Measurements from ENCODE around the gene GFRA1. TPM values are rescaled to one million over a fixed set of nuclear protein-coding genes. Genes with fewer than 3 reads are reported as not detected.

Gene GFRA1
- total RNA-seq, 1 experiment from 2014 or later = not detected

DNA sequence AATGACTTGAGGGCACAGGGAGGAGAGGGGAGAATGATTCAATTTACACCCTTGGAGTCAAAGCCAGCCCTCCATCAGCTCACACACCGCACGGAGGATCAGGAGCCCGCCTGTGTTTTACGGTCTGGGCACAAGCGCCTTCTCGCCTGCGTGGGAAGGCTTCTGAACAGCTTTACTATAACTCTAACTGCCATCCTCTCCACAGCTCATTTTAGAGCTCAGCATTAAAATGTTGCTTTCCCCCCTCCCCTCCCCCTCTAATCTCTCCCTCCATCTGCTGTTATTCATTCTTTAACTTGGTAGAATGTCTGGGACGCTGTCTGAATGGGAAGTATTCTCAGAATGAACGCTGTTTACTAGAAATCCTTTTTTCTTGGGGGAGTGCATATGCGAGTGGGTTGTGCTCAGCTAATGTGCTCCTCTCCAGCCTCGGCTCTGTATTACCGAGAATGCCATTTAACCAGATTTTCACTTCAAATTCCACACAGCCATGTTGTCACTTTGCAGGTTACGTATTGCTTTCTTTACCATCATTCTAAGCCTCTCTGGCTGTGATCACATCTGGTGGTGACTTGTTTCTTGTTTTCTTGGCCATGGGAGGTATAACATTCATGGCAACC, 140.1 kb downstream of the GFRA1 start:
- BruUV-seq (replicated peaks) = no TSS peak
- POLR2A ChIA-PET (ENCODE audit: low non-redundant PET) = no interaction called here
- intact Hi-C loops (cut with micrococcal nuclease; ENCODE audit: unreplicated experiment) = no loop called here

DNA sequence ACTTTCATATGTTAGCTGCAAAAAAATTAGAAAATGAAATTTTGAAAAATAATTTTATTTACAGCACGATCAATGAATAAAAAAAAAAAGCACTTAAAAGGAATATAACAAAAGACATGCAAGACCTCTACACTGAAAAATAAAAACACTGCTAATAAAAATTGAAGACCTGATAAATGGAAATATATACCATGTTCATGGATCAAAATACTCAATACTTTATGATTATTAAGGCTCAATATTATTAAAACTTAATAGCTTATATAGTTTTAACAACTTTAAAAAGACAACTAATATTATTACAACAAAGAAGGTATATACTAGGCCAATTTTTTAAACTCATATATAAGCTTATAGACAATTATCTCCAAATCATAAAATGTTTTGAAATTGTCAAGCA, 143.0 kb downstream of the GFRA1 start:
- POLR2A ChIA-PET (ENCODE audit: low non-redundant PET) = no interaction called here
- CTCF ChIA-PET = no interaction called here

More for the DNA sequence above, 140.1 kb downstream of the GFRA1 start:
- Histone ChIP-seq H3K27ac (ENCODE audit: low read depth, low read length, poor library complexity, severe bottlenecking) (no peak overlapping the region), H3K36me3 (ENCODE audit: insufficient read depth, low read length, poor library complexity, severe bottlenecking) (no peaks in the 10 kb centered on the region), H3K9me3 (ENCODE audit: low read depth, low read length, poor library complexity, severe bottlenecking) (peaks cover 5% of the 10 kb centered on the region), H3K4me3 (ENCODE audit: low read depth, low read length, poor library complexity, severe bottlenecking) (no peak overlapping the region), H3K4me1 (ENCODE audit: insufficient read depth, low read length, poor library complexity, severe bottlenecking) (no peaks in the 10 kb centered on the region), H3K27me3 (replicated peaks; ENCODE audit: insufficient read depth, low read depth, low read length, poor library complexity) (peaks cover 73% of the 10 kb centered on the region)
- no peak for DNase-seq (ENCODE audit: low spot score)
- CTCF ChIA-PET = no interaction called here
- TF ChIP-seq, protein P1, sequence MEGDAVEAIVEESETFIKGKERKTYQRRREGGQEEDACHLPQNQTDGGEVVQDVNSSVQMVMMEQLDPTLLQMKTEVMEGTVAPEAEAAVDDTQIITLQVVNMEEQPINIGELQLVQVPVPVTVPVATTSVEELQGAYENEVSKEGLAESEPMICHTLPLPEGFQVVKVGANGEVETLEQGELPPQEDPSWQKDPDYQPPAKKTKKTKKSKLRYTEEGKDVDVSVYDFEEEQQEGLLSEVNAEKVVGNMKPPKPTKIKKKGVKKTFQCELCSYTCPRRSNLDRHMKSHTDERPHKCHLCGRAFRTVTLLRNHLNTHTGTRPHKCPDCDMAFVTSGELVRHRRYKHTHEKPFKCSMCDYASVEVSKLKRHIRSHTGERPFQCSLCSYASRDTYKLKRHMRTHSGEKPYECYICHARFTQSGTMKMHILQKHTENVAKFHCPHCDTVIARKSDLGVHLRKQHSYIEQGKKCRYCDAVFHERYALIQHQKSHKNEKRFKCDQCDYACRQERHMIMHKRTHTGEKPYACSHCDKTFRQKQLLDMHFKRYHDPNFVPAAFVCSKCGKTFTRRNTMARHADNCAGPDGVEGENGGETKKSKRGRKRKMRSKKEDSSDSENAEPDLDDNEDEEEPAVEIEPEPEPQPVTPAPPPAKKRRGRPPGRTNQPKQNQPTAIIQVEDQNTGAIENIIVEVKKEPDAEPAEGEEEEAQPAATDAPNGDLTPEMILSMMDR (conservative IDR thresholded peaks at IDR 0.05; ENCODE audit: low read depth, low read length) = no peak
- no peak for TF ChIP-seq EZH2 (IDR thresholded peaks at IDR 0.05; ENCODE audit: borderline replicate concordance, low read depth, low read length, poor library complexity, severe bottlenecking)

DNA sequence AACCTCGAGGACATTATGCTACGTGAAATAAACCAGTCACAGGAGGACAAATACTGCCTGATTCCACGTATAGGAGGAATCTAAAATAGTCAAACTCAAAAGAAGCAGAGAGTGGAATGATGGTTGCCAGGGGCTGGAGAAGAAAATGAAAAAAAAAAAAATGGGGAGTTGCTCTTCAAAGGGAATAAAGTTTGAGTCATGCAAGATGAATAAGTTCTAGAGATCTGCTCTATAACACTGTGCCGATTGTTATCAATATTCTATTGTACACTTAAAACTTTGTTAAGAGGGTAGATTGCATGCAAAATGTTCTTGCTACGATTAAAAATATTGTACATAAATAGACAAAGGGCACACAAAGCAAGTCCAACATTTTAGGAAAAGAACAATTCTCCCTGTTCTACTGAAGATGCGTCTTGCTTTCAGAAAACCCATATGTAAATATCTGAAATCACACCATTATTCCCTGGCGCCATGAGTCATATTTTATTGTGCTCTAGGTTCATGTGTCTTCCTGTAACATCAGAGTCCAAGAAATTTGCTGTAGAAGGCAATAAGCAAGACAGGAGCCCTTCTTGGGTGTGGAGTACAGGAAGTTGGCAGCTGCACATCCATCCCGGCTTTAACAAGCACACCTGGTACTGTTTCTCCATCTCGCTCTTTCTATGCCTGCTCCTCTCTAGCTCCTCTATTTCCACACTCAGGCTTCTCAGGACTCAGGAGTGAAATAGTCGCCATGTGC, 145.9 kb downstream of the GFRA1 start:
- H3K4me3 ChIP-seq (ENCODE audit: low read depth, low read length, poor library complexity, severe bottlenecking) = no peak overlapping the region
- no TSS peak for BruUV-seq (replicated peaks)
- H3K27me3 ChIP-seq (replicated peaks; ENCODE audit: insufficient read depth, low read depth, low read length, poor library complexity) = peaks cover 36% of the 10 kb centered on the region
- CTCF ChIA-PET = no interaction called here
- intact Hi-C loops (cut with micrococcal nuclease; ENCODE audit: unreplicated experiment) = loop anchor here (10.0 kb wide), 1 partner anchor 422 kb away; no protein-coding TSS in a partner anchor
- no peak for TF ChIP-seq EZH2 (IDR thresholded peaks at IDR 0.05; ENCODE audit: borderline replicate concordance, low read depth, low read length, poor library complexity, severe bottlenecking)
- TF ChIP-seq, protein P1 (conservative IDR thresholded peaks at IDR 0.05; ENCODE audit: low read depth, low read length) = no peak
- H3K9me3 ChIP-seq (ENCODE audit: low read depth, low read length, poor library complexity, severe bottlenecking) = peaks cover 5% of the 10 kb centered on the region
- POLR2A ChIA-PET (ENCODE audit: low non-redundant PET) = no interaction called here
- DNase-seq (ENCODE audit: low spot score) = no peak
- no peak overlapping the region for H3K27ac ChIP-seq (ENCODE audit: low read depth, low read length, poor library complexity, severe bottlenecking)
- H3K4me1 ChIP-seq (ENCODE audit: insufficient read depth, low read length, poor library complexity, severe bottlenecking) = no peaks in the 10 kb centered on the region
- H3K36me3 ChIP-seq (ENCODE audit: insufficient read depth, low read length, poor library complexity, severe bottlenecking) = no peaks in the 10 kb centered on the region

More for the DNA sequence above, 143.0 kb downstream of the GFRA1 start:
- Histone ChIP-seq H3K4me3 (ENCODE audit: low read depth, low read length, poor library complexity, severe bottlenecking) (no peak overlapping the region), H3K9me3 (ENCODE audit: low read depth, low read length, poor library complexity, severe bottlenecking) (peaks cover 5% of the 10 kb centered on the region), H3K4me1 (ENCODE audit: insufficient read depth, low read length, poor library complexity, severe bottlenecking) (no peaks in the 10 kb centered on the region), H3K27me3 (replicated peaks; ENCODE audit: insufficient read depth, low read depth, low read length, poor library complexity) (peaks cover 60% of the 10 kb centered on the region), H3K36me3 (ENCODE audit: insufficient read depth, low read length, poor library complexity, severe bottlenecking) (no peaks in the 10 kb centered on the region), H3K27ac (ENCODE audit: low read depth, low read length, poor library complexity, severe bottlenecking) (no peak overlapping the region)
- DNase-seq (ENCODE audit: low spot score) = no peak
- no TSS peak for BruUV-seq (replicated peaks)
- intact Hi-C loops (cut with micrococcal nuclease; ENCODE audit: unreplicated experiment) = no loop called here
- TF ChIP-seq, protein P1 (conservative IDR thresholded peaks at IDR 0.05; ENCODE audit: low read depth, low read length) = no peak
- TF ChIP-seq EZH2 (IDR thresholded peaks at IDR 0.05; ENCODE audit: borderline replicate concordance, low read depth, low read length, poor library complexity, severe bottlenecking) = no peak

Data from A673 (cell line).